Measurements from ENCODE around the gene SH3RF3. TPM values are rescaled to one million over a fixed set of nuclear protein-coding genes. Genes with fewer than 3 reads are reported as not detected.

The SH3RF3 gene
- polyA plus RNA-seq, 1 of the 3 experiments (the other 2 are of a cell fraction), result 1.9 TPM

DNA sequence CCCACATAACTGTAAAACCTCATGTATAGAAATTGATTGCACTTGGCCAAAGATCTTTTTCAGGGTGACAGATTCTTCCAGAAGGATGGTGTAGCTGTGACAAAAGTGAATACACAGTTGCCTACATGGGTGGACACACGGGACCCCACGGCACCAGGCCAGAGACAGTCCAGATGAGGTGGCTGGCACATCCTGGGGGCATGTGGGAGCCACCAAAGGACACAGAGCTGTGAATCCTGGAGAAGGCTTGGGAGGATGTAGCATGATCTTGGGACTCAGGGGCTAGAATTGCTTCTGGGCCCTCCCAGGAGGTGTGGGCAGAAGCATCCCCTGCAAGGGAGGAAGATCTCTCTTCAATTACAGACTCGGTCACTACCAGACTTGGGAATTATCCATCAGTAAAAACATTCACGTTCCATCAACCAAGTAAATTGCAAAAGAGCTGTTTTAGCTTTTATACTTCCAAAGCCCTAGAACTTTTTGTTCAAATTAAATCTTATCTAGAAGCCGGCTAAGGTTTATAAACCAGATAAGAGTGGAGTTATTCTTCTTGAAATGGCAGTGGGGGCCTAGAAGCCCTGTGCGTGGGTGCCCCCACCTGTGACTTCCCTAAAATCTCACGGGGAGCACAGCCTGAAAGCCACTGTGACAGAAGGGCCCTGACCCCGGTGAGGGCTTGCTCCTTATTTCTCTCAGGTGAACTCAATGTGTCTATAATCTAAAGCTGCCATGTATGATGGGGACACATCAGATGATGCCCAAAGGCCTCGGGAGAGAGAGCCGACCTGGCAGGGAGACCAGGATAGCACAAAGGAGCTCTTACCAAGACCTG lies 403.1 kb downstream of the SH3RF3 start:
- no peak for DNase-seq
- H3K4me1 ChIP-seq (ENCODE audit: control insufficient read depth in 1 of 2, insufficient read depth in 2 of 2, low read depth in 1 of 2, low read length in 1 of 2), result peaks cover 0 to 10% of the 10 kb centered on the region in 2 experiments; a peak in 1 of 4 replicates
- H3K9me2 ChIP-seq, result no peaks in the 10 kb centered on the region
- no peaks in the 10 kb centered on the region for H3K27me3 ChIP-seq (ENCODE audit: insufficient read depth)
- H3K4me3 ChIP-seq (ENCODE audit: low read depth in 2 of 2, low read length in 1 of 2), result no peak overlapping the region
- ChIA-PET POLR2A (no interaction called here), CTCF (interaction anchor here (0.6 to 12.4 kb wide), 5 partner anchors 14 to 204 kb away, joined by 3 to 89 read pairs (median 3); no protein-coding TSS in a partner anchor)
- TF ChIP-seq TEAD4 (IDR thresholded peaks at IDR 0.05; ENCODE audit: borderline replicate concordance, insufficient read depth) (no peak), JUND (IDR thresholded peaks at IDR 0.05) (no peak), FOXJ3 (CRISPR knock-in tag; IDR thresholded peaks at IDR 0.05) (no peak), FOSL2 (IDR thresholded peaks at IDR 0.05; ENCODE audit: borderline replicate concordance, low read depth) (no peak), RXRA (IDR thresholded peaks at IDR 0.05; ENCODE audit: borderline replicate concordance, low read depth) (no peak), RAD21 (IDR thresholded peaks at IDR 0.05; ENCODE audit: low read length) (no peak), FOXM1 (IDR thresholded peaks at IDR 0.05; ENCODE audit: low read depth) (no peak), GATA2 (CRISPR knock-in tag; IDR thresholded peaks at IDR 0.05) (no peak)
- TF ChIP-seq, protein P1, sequence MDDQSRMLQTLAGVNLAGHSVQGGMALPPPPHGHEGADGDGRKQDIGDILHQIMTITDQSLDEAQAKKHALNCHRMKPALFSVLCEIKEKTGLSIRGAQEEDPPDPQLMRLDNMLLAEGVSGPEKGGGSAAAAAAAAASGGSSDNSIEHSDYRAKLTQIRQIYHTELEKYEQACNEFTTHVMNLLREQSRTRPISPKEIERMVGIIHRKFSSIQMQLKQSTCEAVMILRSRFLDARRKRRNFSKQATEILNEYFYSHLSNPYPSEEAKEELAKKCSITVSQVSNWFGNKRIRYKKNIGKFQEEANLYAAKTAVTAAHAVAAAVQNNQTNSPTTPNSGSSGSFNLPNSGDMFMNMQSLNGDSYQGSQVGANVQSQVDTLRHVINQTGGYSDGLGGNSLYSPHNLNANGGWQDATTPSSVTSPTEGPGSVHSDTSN (IDR thresholded peaks at IDR 0.05), result no peak
- TF ChIP-seq, protein P2, sequence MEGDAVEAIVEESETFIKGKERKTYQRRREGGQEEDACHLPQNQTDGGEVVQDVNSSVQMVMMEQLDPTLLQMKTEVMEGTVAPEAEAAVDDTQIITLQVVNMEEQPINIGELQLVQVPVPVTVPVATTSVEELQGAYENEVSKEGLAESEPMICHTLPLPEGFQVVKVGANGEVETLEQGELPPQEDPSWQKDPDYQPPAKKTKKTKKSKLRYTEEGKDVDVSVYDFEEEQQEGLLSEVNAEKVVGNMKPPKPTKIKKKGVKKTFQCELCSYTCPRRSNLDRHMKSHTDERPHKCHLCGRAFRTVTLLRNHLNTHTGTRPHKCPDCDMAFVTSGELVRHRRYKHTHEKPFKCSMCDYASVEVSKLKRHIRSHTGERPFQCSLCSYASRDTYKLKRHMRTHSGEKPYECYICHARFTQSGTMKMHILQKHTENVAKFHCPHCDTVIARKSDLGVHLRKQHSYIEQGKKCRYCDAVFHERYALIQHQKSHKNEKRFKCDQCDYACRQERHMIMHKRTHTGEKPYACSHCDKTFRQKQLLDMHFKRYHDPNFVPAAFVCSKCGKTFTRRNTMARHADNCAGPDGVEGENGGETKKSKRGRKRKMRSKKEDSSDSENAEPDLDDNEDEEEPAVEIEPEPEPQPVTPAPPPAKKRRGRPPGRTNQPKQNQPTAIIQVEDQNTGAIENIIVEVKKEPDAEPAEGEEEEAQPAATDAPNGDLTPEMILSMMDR (IDR thresholded peaks at IDR 0.05), result no peak
- no peaks in the 10 kb centered on the region for H3F3A ChIP-seq (replicated peaks; ENCODE audit: insufficient read depth)
- H3K9ac ChIP-seq, result no peak overlapping the region
- H3K4me2 ChIP-seq, result no peak overlapping the region
- H2AFZ ChIP-seq (ENCODE audit: low read depth), result no peak overlapping the region
- no peak overlapping the region for H3K27ac ChIP-seq (ENCODE audit: low read depth in 2 of 2, low read length in 1 of 2)
- H3K36me3 ChIP-seq (replicated peaks in 1 of 2; ENCODE audit: control insufficient read depth in 1 of 2, insufficient read depth in 2 of 2, low read length in 1 of 2), result no peaks in the 10 kb centered on the region
- no peaks in the 10 kb centered on the region for H3K9me3 ChIP-seq
- no peaks in the 10 kb centered on the region for H3K79me2 ChIP-seq (ENCODE audit: insufficient read depth)
- H4K20me1 ChIP-seq (ENCODE audit: insufficient read depth), result no peaks in the 10 kb centered on the region
- WGBS (ENCODE audit: low lambda C conversion rate), result 85% methylated on average over 9 of the region's 10 CpGs

DNA sequence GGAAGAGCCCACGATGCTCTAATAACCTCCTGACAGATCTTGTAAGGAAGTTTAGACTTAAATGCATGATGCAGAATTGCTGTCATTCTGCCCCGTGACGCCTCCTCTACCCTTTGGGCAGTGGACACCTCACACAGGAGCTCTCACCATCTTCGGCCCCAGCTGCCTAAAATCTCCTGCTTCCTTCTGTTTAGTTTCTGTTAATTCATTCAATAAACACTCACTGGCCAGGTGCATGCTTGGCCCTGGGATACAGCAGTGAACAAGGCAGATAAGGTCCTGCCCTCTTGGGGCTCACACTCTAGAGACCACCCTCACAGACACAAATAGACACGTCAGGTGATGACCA lies 403.7 kb downstream of the SH3RF3 start:
- TF ChIP-seq POLR2AphosphoS5 (IDR thresholded peaks at IDR 0.05; ENCODE audit: low read depth, low read length) (no peak), YY1 (IDR thresholded peaks at IDR 0.05; ENCODE audit: low read depth) (no peak)
- POLR2A ChIA-PET, result no interaction called here
- H3K36me3 ChIP-seq (replicated peaks in 1 of 2; ENCODE audit: control insufficient read depth in 1 of 2, insufficient read depth in 2 of 2, low read length in 1 of 2), result no peaks in the 10 kb centered on the region

More for the DNA sequence above, 403.7 kb downstream of the SH3RF3 start:
- no peaks in the 10 kb centered on the region for H3F3A ChIP-seq (replicated peaks; ENCODE audit: insufficient read depth)
- H3K79me2 ChIP-seq (ENCODE audit: insufficient read depth), result no peaks in the 10 kb centered on the region
- no peak overlapping the region for H3K4me2 ChIP-seq
- CTCF ChIA-PET, result interaction anchor here (0.7 to 12.4 kb wide), 4 partner anchors 13 to 203 kb away, joined by 3 to 89 read pairs (median 9); no protein-coding TSS in a partner anchor
- no peak for DNase-seq
- no peak overlapping the region for H3K9ac ChIP-seq
- no peak overlapping the region for H3K27ac ChIP-seq (ENCODE audit: low read depth in 2 of 2, low read length in 1 of 2)
- 91% methylated on average over 5 of the region's 5 CpGs for WGBS (ENCODE audit: low lambda C conversion rate)
- H3K9me2 ChIP-seq, result no peaks in the 10 kb centered on the region
- H4K20me1 ChIP-seq (ENCODE audit: insufficient read depth), result no peaks in the 10 kb centered on the region
- H3K9me3 ChIP-seq, result no peaks in the 10 kb centered on the region
- no peaks in the 10 kb centered on the region for H3K27me3 ChIP-seq (ENCODE audit: insufficient read depth)
- H3K4me1 ChIP-seq (ENCODE audit: control insufficient read depth in 1 of 2, insufficient read depth in 2 of 2, low read depth in 1 of 2, low read length in 1 of 2), result peaks cover 0 to 10% of the 10 kb centered on the region in 2 experiments; a peak in 1 of 4 replicates
- H3K4me3 ChIP-seq (ENCODE audit: low read depth in 2 of 2, low read length in 1 of 2), result no peak overlapping the region
- no peak overlapping the region for H2AFZ ChIP-seq (ENCODE audit: low read depth)

Data from SK-N-SH (cell line).